Measurements from ENCODE around the gene SIX4. TPM values are rescaled to one million over a fixed set of nuclear protein-coding genes. Genes with fewer than 3 reads are reported as not detected.

The SIX4 gene
- polyA plus RNA-seq, 2 of the 4 experiments (the other 2 are of a cell fraction) = 1.8 to 2.3 TPM

- no peak overlapping the region for H3K4me3 ChIP-seq
- POLR2A ChIA-PET = no interaction called here
- no peak for ATAC-seq
- no peaks in the 10 kb centered on the region for H3K9me3 ChIP-seq
- H3K4me2 ChIP-seq = no peak overlapping the region
- DNase-seq (ENCODE audit: low read depth in 1 of 2, low spot score in 1 of 2) = no peak
- H3K4me1 ChIP-seq = no peaks in the 10 kb centered on the region
- no peak overlapping the region for H3K27ac ChIP-seq
- TF ChIP-seq FOSB (CRISPR knock-in tag; IDR thresholded peaks at IDR 0.05) (no peak), FOSL2 (IDR thresholded peaks at IDR 0.05) (no peak), FOSL2 (CRISPR knock-in tag; IDR thresholded peaks at IDR 0.05) (no peak), CEBPB (IDR thresholded peaks at IDR 0.05) (no peak), MAZ (IDR thresholded peaks at IDR 0.05; ENCODE audit: borderline replicate concordance, low read depth, low read length) (no peak), EHMT2 (IDR thresholded peaks at IDR 0.05; ENCODE audit: low read depth) (no peak)
- CTCF ChIA-PET = no interaction called here
- no peak for FAIRE-seq
Measured at GRCh38 chr14:60710494-60710893, 13.7 kb downstream of the SIX4 start.

DNA sequence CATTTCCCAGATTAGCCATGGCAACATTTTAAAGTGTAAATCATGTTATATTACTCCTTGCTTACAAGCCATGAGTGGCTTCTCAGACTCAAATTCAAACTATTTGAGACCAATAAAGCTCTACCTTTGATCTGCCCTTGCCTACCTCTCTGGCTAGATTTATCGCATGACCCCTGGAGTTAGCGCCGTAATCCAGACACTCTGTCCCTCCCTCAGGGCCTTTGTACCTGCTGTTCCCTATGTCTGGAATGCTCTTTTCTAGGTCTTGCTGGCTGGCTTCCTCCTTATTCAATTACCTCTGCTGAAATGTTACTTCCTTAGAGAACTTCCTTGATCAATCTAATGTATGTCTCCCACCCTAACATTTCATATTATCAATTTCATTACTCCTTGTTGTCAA is 16.3 kb downstream of the SIX4 start:
- Histone ChIP-seq H3K4me3 (no peak overlapping the region), H3K4me2 (no peak overlapping the region), H3K4me1 (no peaks in the 10 kb centered on the region), H3K9me3 (no peaks in the 10 kb centered on the region), H3K27ac (no peak overlapping the region)
- FAIRE-seq (no peak), ATAC-seq (no peak), DNase-seq (ENCODE audit: low read depth in 1 of 2, low spot score in 1 of 2) (no peak)
- ChIA-PET POLR2A (no interaction called here), CTCF (no interaction called here)
- WGBS (ENCODE audit: missing lambda C conversion rate) = 96% methylated on average over 3 of the region's 3 CpGs
- no peak for TF ChIP-seq FOSL2 (IDR thresholded peaks at IDR 0.05)
- no peak for TF ChIP-seq FOSL2 (CRISPR knock-in tag; IDR thresholded peaks at IDR 0.05)
- no peak for TF ChIP-seq PHF8 (IDR thresholded peaks at IDR 0.05; ENCODE audit: borderline replicate concordance, low read depth)
- no peak for TF ChIP-seq MYC (IDR thresholded peaks at IDR 0.05; ENCODE audit: borderline replicate concordance, low read length)
- TF ChIP-seq RAD21 (conservative IDR thresholded peaks at IDR 0.05 in 1 of 2, IDR thresholded peaks at IDR 0.05 in 1 of 2) = no peak
- no peak for TF ChIP-seq JUNB (IDR thresholded peaks at IDR 0.05)
- TF ChIP-seq HDAC2 (IDR thresholded peaks at IDR 0.05) = no peak
- no peak for TF ChIP-seq TFCP2L1 (CRISPR knock-in tag; IDR thresholded peaks at IDR 0.05)
- TF ChIP-seq, protein P1, sequence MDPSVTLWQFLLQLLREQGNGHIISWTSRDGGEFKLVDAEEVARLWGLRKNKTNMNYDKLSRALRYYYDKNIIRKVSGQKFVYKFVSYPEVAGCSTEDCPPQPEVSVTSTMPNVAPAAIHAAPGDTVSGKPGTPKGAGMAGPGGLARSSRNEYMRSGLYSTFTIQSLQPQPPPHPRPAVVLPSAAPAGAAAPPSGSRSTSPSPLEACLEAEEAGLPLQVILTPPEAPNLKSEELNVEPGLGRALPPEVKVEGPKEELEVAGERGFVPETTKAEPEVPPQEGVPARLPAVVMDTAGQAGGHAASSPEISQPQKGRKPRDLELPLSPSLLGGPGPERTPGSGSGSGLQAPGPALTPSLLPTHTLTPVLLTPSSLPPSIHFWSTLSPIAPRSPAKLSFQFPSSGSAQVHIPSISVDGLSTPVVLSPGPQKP (IDR thresholded peaks at IDR 0.05; ENCODE audit: low read depth, low read length) = no peak
- TF ChIP-seq CHD4 (IDR thresholded peaks at IDR 0.05; ENCODE audit: borderline replicate concordance) = no peak
- TF ChIP-seq KDM5A (IDR thresholded peaks at IDR 0.05) = no peak
- no peak for TF ChIP-seq SMC3 (IDR thresholded peaks at IDR 0.05)
- TF ChIP-seq, protein P2, sequence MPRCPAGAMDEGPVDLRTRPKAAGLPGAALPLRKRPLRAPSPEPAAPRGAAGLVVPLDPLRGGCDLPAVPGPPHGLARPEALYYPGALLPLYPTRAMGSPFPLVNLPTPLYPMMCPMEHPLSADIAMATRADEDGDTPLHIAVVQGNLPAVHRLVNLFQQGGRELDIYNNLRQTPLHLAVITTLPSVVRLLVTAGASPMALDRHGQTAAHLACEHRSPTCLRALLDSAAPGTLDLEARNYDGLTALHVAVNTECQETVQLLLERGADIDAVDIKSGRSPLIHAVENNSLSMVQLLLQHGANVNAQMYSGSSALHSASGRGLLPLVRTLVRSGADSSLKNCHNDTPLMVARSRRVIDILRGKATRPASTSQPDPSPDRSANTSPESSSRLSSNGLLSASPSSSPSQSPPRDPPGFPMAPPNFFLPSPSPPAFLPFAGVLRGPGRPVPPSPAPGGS (IDR thresholded peaks at IDR 0.05) = no peak

DNA sequence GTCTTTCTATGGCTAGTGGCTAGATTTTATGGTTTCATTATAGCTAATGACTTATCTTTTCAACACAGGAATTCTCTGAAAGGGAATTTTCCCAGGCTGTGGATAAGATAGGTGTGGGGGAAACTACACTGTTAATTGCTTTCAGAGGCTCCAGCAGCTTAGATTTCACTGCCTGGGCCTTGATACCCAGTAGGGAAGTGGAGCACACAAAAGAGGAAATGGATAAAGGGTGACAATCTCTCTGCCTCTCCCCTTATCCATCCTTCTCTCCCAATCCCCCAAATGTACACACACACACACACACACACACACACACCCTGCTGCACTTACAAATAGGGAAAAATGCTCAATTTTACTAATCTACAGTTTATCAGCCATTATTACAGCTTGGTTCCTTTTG is 19.1 kb downstream of the SIX4 start:
- no peak for ATAC-seq

More for the DNA sequence above, 19.1 kb downstream of the SIX4 start:
- CTCF ChIA-PET = no interaction called here
- peaks cover 12% of the 10 kb centered on the region; the same call in 1 of the 3 replicates for H3K9me3 ChIP-seq
- H3K4me1 ChIP-seq = no peaks in the 10 kb centered on the region
- no peak overlapping the region for H3K27ac ChIP-seq
- POLR2A ChIA-PET = no interaction called here
- TF ChIP-seq CHD4 (IDR thresholded peaks at IDR 0.05; ENCODE audit: borderline replicate concordance) (no peak), ZSCAN20 (CRISPR knock-in tag; IDR thresholded peaks at IDR 0.05) (no peak), E2F6 (IDR thresholded peaks at IDR 0.05; ENCODE audit: borderline replicate concordance, low read depth) (no peak)
- H3K4me3 ChIP-seq = no peak overlapping the region
- H3K4me2 ChIP-seq = no peak overlapping the region
- no peak for FAIRE-seq
- DNase-seq (ENCODE audit: low read depth in 1 of 2, low spot score in 1 of 2) = no peak

Measured in A549 (cell line).